HepG2 (cell line): Measurements from ENCODE around the gene ZNRF3. TPM values are rescaled to one million over a fixed set of nuclear protein-coding genes. Genes with fewer than 3 reads are reported as not detected.

ENCODE experiments used
- GZF1 ChIP-seq: sonication (generic); formaldehyde crosslinking; IDR thresholded peaks from 2 replicates; pipeline ENCODE4 v1.5.1; 2020; ENCODE audit warnings: mild to moderate bottlenecking, missing genetic modification reagents
- JARID2 ChIP-seq: sonication (generic); formaldehyde crosslinking; IDR thresholded peaks from 2 replicates; pipeline ENCODE4 v1.8.1; 2023; ENCODE audit warnings: missing genetic modification reagents, inconsistent platforms; ENCODE audit not compliant: insufficient replicate concordance
- JUND ChIP-seq: sonication (generic); formaldehyde crosslinking; IDR thresholded peaks from 2 replicates; pipeline ENCODE4 v1.8.0; 2022; ENCODE audit warnings: mild to moderate bottlenecking, missing genetic modification reagents
- LBX2 ChIP-seq: sonication (generic); formaldehyde crosslinking; IDR thresholded peaks from 2 replicates; pipeline ENCODE4 v1.5.0; 2020; ENCODE audit warnings: missing genetic modification reagents, mild to moderate bottlenecking, borderline replicate concordance
- MBD4 ChIP-seq: IDR thresholded peaks from 2 replicates; pipeline ENCODE4 v1.6.1; 2012; ENCODE audit warnings: low read length, inconsistent platforms, borderline replicate concordance
- NPAS2 ChIP-seq: sonication (generic); formaldehyde crosslinking; IDR thresholded peaks from 2 replicates; pipeline ENCODE4 v1.8.0; 2022; ENCODE audit warnings: mild to moderate bottlenecking, missing genetic modification reagents, borderline replicate concordance
- RAD21 ChIP-seq: fragments of 450-650 bp; formaldehyde crosslinking; IDR thresholded peaks from 2 replicates; pipeline ENCODE4 v1.5.0; 2020; ENCODE audit warnings: mild to moderate bottlenecking
- SRSF1 ChIP-seq: fragments of 200-400 bp; formaldehyde crosslinking; optimal IDR thresholded peaks from 2 replicates; pipeline ENCODE3; 2017; ENCODE audit warnings: mild to moderate bottlenecking, low read depth, low read length, moderate library complexity
- TFE3 ChIP-seq: IDR thresholded peaks from 2 replicates; pipeline ENCODE4 v1.6.1; 2016
- ZBTB8A ChIP-seq: sonication (generic); formaldehyde crosslinking; IDR thresholded peaks from 2 replicates; pipeline ENCODE4 v1.4.0; 2020; ENCODE audit warnings: mild to moderate bottlenecking, low read depth, missing genetic modification reagents, borderline replicate concordance
- ZKSCAN1 ChIP-seq: fragments of 150-350 bp; IDR thresholded peaks from 2 replicates; pipeline ENCODE4 v1.6.1; 2014; ENCODE audit warnings: low read length
- ZNF142 ChIP-seq: sonication (generic); formaldehyde crosslinking; IDR thresholded peaks from 2 replicates; pipeline ENCODE4 v1.4.0; 2020; ENCODE audit warnings: missing genetic modification reagents
- ZNF367 ChIP-seq: sonication (generic); formaldehyde crosslinking; IDR thresholded peaks from 2 replicates; pipeline ENCODE4 v1.4.0; 2020; ENCODE audit warnings: missing genetic modification reagents, borderline replicate concordance
- ZNF552 ChIP-seq: sonication (generic); formaldehyde crosslinking; IDR thresholded peaks from 2 replicates; pipeline ENCODE4 v1.9.0; 2022; ENCODE audit warnings: missing genetic modification reagents, mild to moderate bottlenecking, borderline replicate concordance
- ZNF652 ChIP-seq: IDR thresholded peaks from 2 replicates; pipeline ENCODE4 v1.6.1; 2016; ENCODE audit warnings: low read depth, borderline replicate concordance
- ZNF710 ChIP-seq: sonication (generic); formaldehyde crosslinking; IDR thresholded peaks from 2 replicates; pipeline ENCODE4 v1.5.0; 2020; ENCODE audit warnings: mild to moderate bottlenecking, missing genetic modification reagents, borderline replicate concordance
- ZNF740 ChIP-seq: sonication (generic); formaldehyde crosslinking; IDR thresholded peaks from 2 replicates; pipeline ENCODE4 v1.4.0; 2020; ENCODE audit warnings: missing genetic modification reagents
- ZNF776 ChIP-seq: sonication (generic); formaldehyde crosslinking; IDR thresholded peaks from 2 replicates; pipeline ENCODE4 v1.4.0; 2020; ENCODE audit warnings: mild to moderate bottlenecking, missing genetic modification reagents
- polyA plus RNA-seq, 8 experiments: library from polyadenylated mRNA; depleted of rRNA in 3 of 8; stranded (reverse) in 7 of 8; unstranded in 1 of 8; fragments of >200 nt; fragmentation: Illumina TruSeq in 4 of 8; extraction: Trizol in 4 of 8; gene quantifications; 2 replicates each; pipeline versions ENCODE4 v1.2.1 to v1.2.3, GENCODE V29; 2011 to 2016; ENCODE audit warnings: low read depth in 4 of 8, missing spikeins in 1 of 8, mixed read lengths in 1 of 8; ENCODE audit not compliant: insufficient read depth in 1 of 8
- total RNA-seq, 5 experiments: library from RNA; depleted of rRNA; stranded (reverse); fragments of >200 nt; fragmentation: Illumina TruSeq; extraction: Trizol; gene quantifications; 2 replicates each; pipeline ENCODE4 v1.2.3, GENCODE V29; 2016; ENCODE audit warnings: low read depth in 1 of 5

Gene ZNRF3
- total and polyA plus RNA-seq, 2 of the 13 experiments (the other 11 are each of a cell fraction or from before 2014, with no cell fraction given) = 20.3 to 36.7 TPM

- TF ChIP-seq ZNF142 (CRISPR knock-in tag) = no peak
- no peak for TF ChIP-seq SRSF1
- TF ChIP-seq ZNF552 (CRISPR knock-in tag) = no peak
- no peak for TF ChIP-seq ZBTB8A (CRISPR knock-in tag)
- TF ChIP-seq MBD4 = no peak; the same call in 1 of the 2 replicates
- no peak for TF ChIP-seq GZF1 (CRISPR knock-in tag)
- TF ChIP-seq ZNF740 = no peak
- no peak for TF ChIP-seq ZKSCAN1
- TF ChIP-seq RAD21 (CRISPR knock-in tag) = 0 out of 2 replicates have a peak, but pooled peaks have one; percentile 11
- no peak for TF ChIP-seq JARID2 (CRISPR knock-in tag)
- TF ChIP-seq NPAS2 (CRISPR knock-in tag) = no peak
- TF ChIP-seq ZNF710 = peak; percentile 49; the same call in 1 of the 2 replicates
- TF ChIP-seq ZNF652 (CRISPR knock-in tag) = no peak
- no peak for TF ChIP-seq LBX2 (CRISPR knock-in tag)
- TF ChIP-seq ZNF776 (CRISPR knock-in tag) = no peak
- no peak for TF ChIP-seq ZNF367
- TF ChIP-seq JUND (CRISPR knock-in tag) = 0 out of 2 replicates have a peak, but pooled peaks have one; percentile 39
- TF ChIP-seq TFE3 = peak; percentile 78
These were observed 98.6 kb downstream of the ZNRF3 start (continued) for GRCh38 chr22:28981818-28982499.
